ENCODE results near the gene GPRC6A. TPM values are rescaled to one million over a fixed set of nuclear protein-coding genes. Genes with fewer than 3 reads are reported as not detected.

Gene GPRC6A
- total and polyA plus RNA-seq, 2 of the 13 experiments (the other 11 are each of a cell fraction or from before 2014, with no cell fraction given): not detected

GRCh38 chr6:116763048-116763447 lies 65.8 kb downstream of the GPRC6A start (continued):
- no peak for TF ChIP-seq AHDC1 (CRISPR knock-in tag; IDR thresholded peaks at IDR 0.05; ENCODE audit: borderline replicate concordance)
- no peak for TF ChIP-seq PAF1 (CRISPR knock-in tag; IDR thresholded peaks at IDR 0.05)
- TF ChIP-seq SKI (IDR thresholded peaks at IDR 0.05; ENCODE audit: partially characterized antibody): no peak
- TF ChIP-seq KDM5B (CRISPR knock-in tag; IDR thresholded peaks at IDR 0.05; ENCODE audit: borderline replicate concordance): no peak

GRCh38 chr6:116762235-116762634 lies 66.6 kb downstream of the GPRC6A start:
- 0% methylated on average over 1 of the region's 1 CpG for WGBS (ENCODE audit: low lambda C conversion rate)
- Histone ChIP-seq H3K4me3 (replicated peaks in 1 of 3; ENCODE audit: insufficient read depth in 1 of 3, low read depth in 2 of 3, low read length in 3 of 3) (no peak overlapping the region), H3K27me3 (ENCODE audit: control insufficient read depth in 1 of 2, insufficient read depth in 2 of 2, low read length in 2 of 2) (peaks cover 0 to 33% of the 10 kb centered on the region in 2 experiments; a peak in 4 of 5 replicates), H2AFZ (ENCODE audit: low read length) (no peak overlapping the region), H3K4me2 (ENCODE audit: low read depth, low read length) (no peak overlapping the region), H3K9me3 (ENCODE audit: low read length) (no peaks in the 10 kb centered on the region), H3K4me1 (ENCODE audit: insufficient read depth, low read length) (peaks cover 15% of the 10 kb centered on the region; the same call in 1 of the 2 replicates), H3K79me2 (ENCODE audit: insufficient read depth, low read length) (no peaks in the 10 kb centered on the region), H3K27ac (ENCODE audit: extremely low read length, insufficient read depth, low read length) (no peak overlapping the region), H4K20me1 (ENCODE audit: insufficient read depth, low read length) (no peaks in the 10 kb centered on the region), H3K36me3 (replicated peaks in 1 of 2; ENCODE audit: control insufficient read depth in 1 of 2, insufficient read depth in 2 of 2, low read length in 2 of 2) (no peaks in the 10 kb centered on the region), H3K9ac (ENCODE audit: insufficient read depth, low read depth, low read length) (no peak overlapping the region)
- TF ChIP-seq ZNF775 (CRISPR knock-in tag; IDR thresholded peaks at IDR 0.05; ENCODE audit: borderline replicate concordance) (no peak), YEATS4 (CRISPR knock-in tag; IDR thresholded peaks at IDR 0.05; ENCODE audit: borderline replicate concordance) (no peak), ZKSCAN1 (IDR thresholded peaks at IDR 0.05; ENCODE audit: low read length) (no peak), XBP1 (CRISPR knock-in tag; IDR thresholded peaks at IDR 0.05) (no peak), TIGD3 (CRISPR knock-in tag; IDR thresholded peaks at IDR 0.05; ENCODE audit: borderline replicate concordance) (no peak), NFE2L2 (IDR thresholded peaks at IDR 0.05; ENCODE audit: low read length) (peak; percentile 20; the same call in 1 of the 2 replicates), HOXA9 (CRISPR knock-in tag; IDR thresholded peaks at IDR 0.05; ENCODE audit: borderline replicate concordance) (no peak)
- ChIA-PET CTCF (ENCODE audit: low intra/inter-chr PET ratio, low total read pairs) (no interaction called here), POLR2A (no interaction called here)
- in situ Hi-C loops (cut with HindIII; ENCODE audit: extremely low pct_ligation_motif_present, low pct_unique_long_range_greater_than_20kb) (no loop called here), intact Hi-C loops (cut with micrococcal nuclease; ENCODE audit: unreplicated experiment) (no loop called here)
- no TSS peak for BruUV-seq (replicated peaks)
- FAIRE-seq: no peak
- no peak for ATAC-seq
- no peak for DNase-seq (ENCODE audit: low spot score)

All from HepG2 (cell line).